K562 (cell line): Measurements from ENCODE around the gene CABLES1. TPM values are rescaled to one million over a fixed set of nuclear protein-coding genes. Genes with fewer than 3 reads are reported as not detected.

ENCODE experiments used
- ATAC-seq: fragments of 200-7000 bp; cut with Tn5 transposase; 3 replicates; pipeline ENCODE4 v1.9.1; 2020; ENCODE audit warnings: moderate library complexity
- BruUV-seq: library from RNA; stranded (reverse); fragments of 400-500 nt; replicated peaks from 2 replicates; lab custom pipeline; 2021; lab: Mats Ljungman, UMichigan
- CTCF ChIA-PET: fragments of 300-600 bp; formaldehyde crosslinking; extraction: SDS; loops from one replicate; lab custom pipeline; 2021; ENCODE audit warnings: low intra/inter-chr PET ratio; lab: Yijun Ruan, JAX
- POLR2A ChIA-PET: fragments of 300-600, 350-650 bp; sonication (Branson Sonifier 250); formaldehyde crosslinking; extraction: SDS; loops from one replicate; lab custom pipeline; 2021; ENCODE audit warnings: antibody characterized with exemption, inconsistent platforms; lab: Yijun Ruan, JAX
- DNase-seq, 4 experiments: peaks; one replicate each; pipeline versions ENCODE4 v3.0.0 to v3.0.0-alpha.2; 2011 to 2018; ENCODE audit warnings: low spot score in 3 of 4, mixed read lengths in 3 of 4; ENCODE audit errors: extremely low read depth in 1 of 4
- FAIRE-seq: peaks from 2 replicates; lab custom pipeline; 2011; peaks lifted over from hg19 to GRCh38; lab: Jason Lieb, UNC
- H2AFZ ChIP-seq: 2 replicates; pipeline ENCODE4 v1.6.0; 2011; ENCODE audit warnings: low read depth, low read length, control low read depth, inconsistent platforms
- H3K27ac ChIP-seq: fragments of 200-600 bp; 3 replicates; pipeline ENCODE4 v1.8.0; 2011; ENCODE audit warnings: low read depth, mild to moderate bottlenecking, control low read depth, inconsistent platforms, low read length, moderate library complexity, mixed read lengths; ENCODE audit errors: extremely low read depth
- H3K27me3 ChIP-seq, 2 experiments: fragments of 300-600 bp in 1 of 2; 2 replicates in 1 of 2; 3 replicates in 1 of 2; pipeline versions ENCODE4 v1.6.0 to v1.8.0; 2011; ENCODE audit warnings: inconsistent platforms in 2 of 2, low read length in 2 of 2, mild to moderate bottlenecking in 1 of 2, mixed read lengths in 1 of 2, moderate library complexity in 1 of 2; ENCODE audit not compliant: control insufficient read depth in 2 of 2, insufficient read depth in 2 of 2
- H3K36me3 ChIP-seq: fragments of 300-600 bp; 3 replicates; pipeline ENCODE4 v1.8.0; 2011; ENCODE audit warnings: mild to moderate bottlenecking, low read length, inconsistent platforms; ENCODE audit not compliant: control insufficient read depth, insufficient read depth
- H3K4me1 ChIP-seq, 2 experiments: fragments of 200-600 bp in 1 of 2; replicated peaks in 1 of 2; 2 replicates in 1 of 2; 3 replicates in 1 of 2; pipeline versions ENCODE4 v1.5.1 to v1.8.0; 2011; ENCODE audit warnings: inconsistent platforms in 2 of 2, low read length in 2 of 2, mild to moderate bottlenecking in 1 of 2, mixed read lengths in 1 of 2, moderate library complexity in 1 of 2; ENCODE audit not compliant: control insufficient read depth in 2 of 2, insufficient read depth in 2 of 2
- H3K4me2 ChIP-seq: 2 replicates; pipeline ENCODE4 v1.6.1; 2011; ENCODE audit warnings: low read length, control low read depth, inconsistent platforms, mixed read lengths; ENCODE audit not compliant: insufficient read depth
- H3K4me3 ChIP-seq: fragments of 200-600 bp; sonication (generic), shearing (Covaris generic); 2 replicates; pipeline ENCODE4 v1.5.1; 2016; ENCODE audit warnings: control low read depth, inconsistent platforms
- H3K79me2 ChIP-seq: fragments of 200-600 bp; 3 replicates; pipeline ENCODE4 v1.8.0; 2011; ENCODE audit warnings: low read length, inconsistent platforms; ENCODE audit not compliant: control insufficient read depth, insufficient read depth
- H3K9ac ChIP-seq, 2 experiments: 2 replicates each; pipeline versions ENCODE4 v1.6.0 to v1.6.1; 2011; ENCODE audit warnings: low read depth in 2 of 2, low read length in 2 of 2, control low read depth in 1 of 2, inconsistent platforms in 1 of 2, mild to moderate bottlenecking in 1 of 2, mixed read lengths in 1 of 2; ENCODE audit not compliant: insufficient read depth in 1 of 2
- H3K9me1 ChIP-seq: one replicate; pipeline ENCODE4 v1.6.0; 2011; ENCODE audit warnings: inconsistent platforms, mild to moderate bottlenecking, low read length, moderate library complexity; ENCODE audit not compliant: control insufficient read depth, insufficient read depth
- H3K9me3 ChIP-seq: replicated peaks from 2 replicates; pipeline ENCODE4 v1.5.1; 2011; ENCODE audit warnings: low read depth, low read length, inconsistent platforms; ENCODE audit not compliant: control insufficient read depth, insufficient read depth
- H4K20me1 ChIP-seq: replicated peaks from 2 replicates; pipeline ENCODE4 v1.6.1; 2011; ENCODE audit warnings: low read length, inconsistent platforms, mixed read lengths; ENCODE audit not compliant: control insufficient read depth, insufficient read depth
- ATF2 ChIP-seq: sonication (generic); formaldehyde crosslinking; IDR thresholded peaks from 2 replicates; pipeline ENCODE4 v1.8.1; 2022; ENCODE audit warnings: missing genetic modification reagents
- CBX1 ChIP-seq: sonication (generic); IDR thresholded peaks from 2 replicates; pipeline ENCODE4 v1.6.1; 2016; ENCODE audit warnings: antibody characterized with exemption, low read depth, mild to moderate bottlenecking
- CBX3 ChIP-seq, 2 experiments: IDR thresholded peaks; 1 replicate in 1 of 2; 2 replicates in 1 of 2; pipeline ENCODE4 v1.6.1; 2012; ENCODE audit warnings: inconsistent platforms in 2 of 2, low read length in 2 of 2, borderline replicate concordance in 1 of 2, control low read depth in 1 of 2
- CHCHD3 ChIP-seq: fragments of 250-450 bp; sonication (Bioruptor Pico); IDR thresholded peaks from 2 replicates; pipeline ENCODE4 v2.1.2; 2022; ENCODE audit warnings: mild to moderate bottlenecking
- CHD4 ChIP-seq: fragments of 200-600 bp; sonication (generic); IDR thresholded peaks from 3 replicates; pipeline ENCODE4 v1.6.1; 2012; ENCODE audit warnings: low read depth, mild to moderate bottlenecking, mixed read lengths, low read length, inconsistent platforms; ENCODE audit not compliant: insufficient read depth, insufficient replicate concordance, poor library complexity, severe bottlenecking
- CREM ChIP-seq: IDR thresholded peaks from 2 replicates; pipeline ENCODE4 v1.6.1; 2014; ENCODE audit warnings: antibody characterized with exemption, low read depth
- ETV1 ChIP-seq: fragments of 450-650 bp; conservative IDR thresholded peaks from 2 replicates; pipeline ENCODE4 v1.6.1; 2016; ENCODE audit warnings: missing genetic modification characterization, control low read depth, low read depth, missing compliant biosample characterization
- FOSL1 ChIP-seq: fragments of 200-800 bp; sonication (Bioruptor generic); conservative IDR thresholded peaks from 2 replicates; pipeline ENCODE4 v1.6.1; 2016; ENCODE audit warnings: missing genetic modification characterization, missing compliant biosample characterization
- JUN ChIP-seq, 2 experiments: sonication (generic) in 1 of 2; formaldehyde crosslinking in 1 of 2; IDR thresholded peaks; 2 replicates each; pipeline versions ENCODE4 v1.6.1 to v1.8.0; 2012 to 2022; ENCODE audit warnings: borderline replicate concordance in 2 of 2, mild to moderate bottlenecking in 2 of 2, improper control_type of control experiment in 1 of 2, low read depth in 1 of 2, low read length in 1 of 2, missing genetic modification reagents in 1 of 2
- LARP7 ChIP-seq: fragments of 450-650 bp; IDR thresholded peaks from 2 replicates; pipeline ENCODE4 v1.6.1; 2016
- MXI1 ChIP-seq: IDR thresholded peaks from 2 replicates; pipeline ENCODE4 v1.6.1; 2011; ENCODE audit warnings: low read depth, mild to moderate bottlenecking, improper control_type of control experiment, low read length
- SNAPC5 ChIP-seq: fragments of 250-450 bp; sonication (Bioruptor Pico); IDR thresholded peaks from 2 replicates; pipeline ENCODE4 v1.8.0; 2021; ENCODE audit warnings: moderate library complexity, mild to moderate bottlenecking, inconsistent platforms
- ZNF699 ChIP-seq: fragments of 250-450 bp; sonication (Bioruptor Pico); IDR thresholded peaks from 2 replicates; pipeline ENCODE4 v1.8.0; 2021; ENCODE audit warnings: mild to moderate bottlenecking, moderate library complexity; ENCODE audit not compliant: insufficient replicate concordance
- ZNF79 ChIP-seq: fragments of 250-450 bp; sonication (Bioruptor Pico); IDR thresholded peaks from 2 replicates; pipeline ENCODE4 v1.4.0; 2020; ENCODE audit warnings: low read depth, mild to moderate bottlenecking, moderate library complexity
- WGBS: fragments of 100-300 bp; shearing (Covaris generic); methylation state at CpG from one replicate; pipeline ENCODE4 v1.1.6; 2016; ENCODE audit warnings: low coverage, mixed read lengths; ENCODE audit not compliant: insufficient coverage; ENCODE audit errors: missing lambda C conversion rate; 5-methylcytosine and 5-hydroxymethylcytosine counted together
- in situ Hi-C: fragments of 300-500 bp; cut with MboI; formaldehyde crosslinking; loops from 4 replicates; pipeline ENCODE4 v1.15.0; 2018; ENCODE audit warnings: inconsistent platforms, mixed read lengths
- intact Hi-C: fragments of 100-400 bp; cut with micrococcal nuclease; formaldehyde crosslinking; loops from 2 replicates; pipeline ENCODE4 v1.14.2; 2022
- polyA plus RNA-seq, 8 experiments: library from polyadenylated mRNA; depleted of rRNA in 4 of 8; stranded (reverse) in 5 of 8; unstranded in 3 of 8; fragments of >200 nt; fragmentation: Nextera tagmentation in 2 of 8; fragmentation: Illumina TruSeq in 1 of 8; extraction: Ambion mirVana in 2 of 8; extraction: Trizol in 1 of 8; gene quantifications; 2 replicates each; pipeline versions ENCODE4 v1.2.1 to v1.2.3, GENCODE V29; 2011 to 2014; ENCODE audit warnings: inconsistent platforms in 1 of 8, missing spikeins in 1 of 8
- total RNA-seq, 7 experiments: library from RNA; depleted of rRNA in 6 of 7; stranded (reverse); fragments of >200 nt in 6 of 7; fragmentation: Illumina TruSeq in 2 of 7; extraction: Trizol in 2 of 7; gene quantifications; 2 replicates each; pipeline versions ENCODE4 v1.2.1 to v1.2.3, GENCODE V29; 2011 to 2021; ENCODE audit warnings: low replicate concordance in 1 of 7

The CABLES1 gene
- total and polyA plus RNA-seq, 9 of the 15 experiments (the other 6 are each of a cell fraction or from before 2014, with no cell fraction given) = 0.04 to 0.10 (median 0.06) TPM; not detected in 3

GRCh38 chr18:23106575-23106974 is 28.7 kb upstream of the CABLES1 start:
- intact Hi-C loops (no loop called here), in situ Hi-C loops (no loop called here)
- Histone ChIP-seq H4K20me1 (no peaks in the 10 kb centered on the region), H3K27ac (no peak overlapping the region), H3K9me1 (no peaks in the 10 kb centered on the region), H3K36me3 (no peaks in the 10 kb centered on the region), H3K4me2 (no peak overlapping the region), H3K79me2 (no peaks in the 10 kb centered on the region), H3K9ac (no peak overlapping the region), H3K4me3 (no peak overlapping the region), H3K4me1 (peaks cover 0 to 3% of the 10 kb centered on the region in 2 experiments; a peak in 2 of 5 replicates), H3K9me3 (no peaks in the 10 kb centered on the region), H3K27me3 (peaks cover 34 to 38% of the 10 kb centered on the region in 2 experiments), H2AFZ (no peak overlapping the region)
- FAIRE-seq (no peak), ATAC-seq (peak; percentile 28; the same call in 2 of the 3 replicates), DNase-seq (no peak)
- 2% methylated on average over 6 of the region's 6 CpGs for WGBS
- ChIA-PET POLR2A (interaction anchor here (0.7 to 1.0 kb wide), 2 partner anchors 11 to 1116 kb away, joined by 3 read pairs; no protein-coding TSS in a partner anchor), CTCF (no interaction called here)
- BruUV-seq = no TSS peak
- TF ChIP-seq FOSL1 (tag) (peak; percentile 25; the same call in 1 of the 2 replicates), SNAPC5 (CRISPR knock-in tag) (no peak), ZNF699 (CRISPR knock-in tag) (no peak)

GRCh38 chr18:23107718-23108117 is 27.6 kb upstream of the CABLES1 start:
- DNase-seq (no peak), FAIRE-seq (peak; percentile 32), ATAC-seq (no peak)
- CTCF ChIA-PET = no interaction called here
- no peaks in the 10 kb centered on the region for H4K20me1 ChIP-seq
- H3K79me2 ChIP-seq = no peaks in the 10 kb centered on the region
- no peak overlapping the region for H3K4me2 ChIP-seq
- no peaks in the 10 kb centered on the region for H3K36me3 ChIP-seq
- WGBS = 0% methylated on average over 7 of the region's 7 CpGs
- POLR2A ChIA-PET = no interaction called here
- H3K9ac ChIP-seq = no peak overlapping the region
- H2AFZ ChIP-seq = no peak overlapping the region
- BruUV-seq = no TSS peak
- peaks cover 32 to 43% of the 10 kb centered on the region in 2 experiments for H3K27me3 ChIP-seq
- H3K27ac ChIP-seq = no peak overlapping the region
- no peaks in the 10 kb centered on the region for H3K9me3 ChIP-seq
- no peak overlapping the region for H3K4me3 ChIP-seq
- H3K4me1 ChIP-seq = no peaks in the 10 kb centered on the region
- intact Hi-C loops (no loop called here), in situ Hi-C loops (no loop called here)
- H3K9me1 ChIP-seq = no peaks in the 10 kb centered on the region
- no peak for TF ChIP-seq CHCHD3 (CRISPR knock-in tag)
- TF ChIP-seq LARP7 = no peak
- no peak for TF ChIP-seq CREM
- TF ChIP-seq MXI1 = no peak
- TF ChIP-seq CHD4 = no peak
- no peak for TF ChIP-seq CBX3 (IDR thresholded peaks at IDR 0.05; ENCODE audit: borderline replicate concordance in 1 of 2, low read length in 2 of 2)
- no peak for TF ChIP-seq JUN (IDR thresholded peaks at IDR 0.05; ENCODE audit: borderline replicate concordance, low read depth, low read length)
- no peak for TF ChIP-seq JUN (CRISPR knock-in tag; IDR thresholded peaks at IDR 0.05; ENCODE audit: borderline replicate concordance)
- no peak for TF ChIP-seq ETV1
- TF ChIP-seq CBX1 = no peak
- no peak for TF ChIP-seq ATF2 (CRISPR knock-in tag)
- no peak for TF ChIP-seq ZNF79 (CRISPR knock-in tag)
- TF ChIP-seq, all 486 proteins: peak for 0
